ENCODE measurements around the gene OPCML. TPM values are rescaled to one million over a fixed set of nuclear protein-coding genes. Genes with fewer than 3 reads are reported as not detected.

Gene OPCML
- total and polyA plus RNA-seq, 7 donors, result 0.01 to 0.80 (median 0.07) TPM; not detected in 4

DNA sequence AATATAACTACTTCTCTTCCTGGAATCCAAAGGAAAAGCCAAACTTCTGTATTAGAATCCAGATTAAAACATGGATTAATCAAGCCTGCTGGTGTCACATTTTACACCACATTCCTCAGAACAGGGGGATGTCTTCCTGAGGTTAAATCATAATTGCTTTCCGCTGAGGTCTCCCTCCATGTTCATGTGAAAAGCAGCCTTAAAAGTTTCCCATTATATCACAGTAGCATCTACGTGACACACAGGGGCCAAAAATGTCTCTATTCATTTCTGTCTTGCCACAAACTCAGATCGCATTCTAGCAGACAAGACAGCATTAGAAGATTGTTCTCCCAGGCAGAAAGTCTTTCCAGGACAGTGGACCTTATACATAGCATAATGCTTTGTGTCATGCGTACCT lies 788.7 kb downstream of the OPCML start:
- intact Hi-C loops (cut with DNase I), result no loop called here
- TF ChIP-seq, protein P1, sequence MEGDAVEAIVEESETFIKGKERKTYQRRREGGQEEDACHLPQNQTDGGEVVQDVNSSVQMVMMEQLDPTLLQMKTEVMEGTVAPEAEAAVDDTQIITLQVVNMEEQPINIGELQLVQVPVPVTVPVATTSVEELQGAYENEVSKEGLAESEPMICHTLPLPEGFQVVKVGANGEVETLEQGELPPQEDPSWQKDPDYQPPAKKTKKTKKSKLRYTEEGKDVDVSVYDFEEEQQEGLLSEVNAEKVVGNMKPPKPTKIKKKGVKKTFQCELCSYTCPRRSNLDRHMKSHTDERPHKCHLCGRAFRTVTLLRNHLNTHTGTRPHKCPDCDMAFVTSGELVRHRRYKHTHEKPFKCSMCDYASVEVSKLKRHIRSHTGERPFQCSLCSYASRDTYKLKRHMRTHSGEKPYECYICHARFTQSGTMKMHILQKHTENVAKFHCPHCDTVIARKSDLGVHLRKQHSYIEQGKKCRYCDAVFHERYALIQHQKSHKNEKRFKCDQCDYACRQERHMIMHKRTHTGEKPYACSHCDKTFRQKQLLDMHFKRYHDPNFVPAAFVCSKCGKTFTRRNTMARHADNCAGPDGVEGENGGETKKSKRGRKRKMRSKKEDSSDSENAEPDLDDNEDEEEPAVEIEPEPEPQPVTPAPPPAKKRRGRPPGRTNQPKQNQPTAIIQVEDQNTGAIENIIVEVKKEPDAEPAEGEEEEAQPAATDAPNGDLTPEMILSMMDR (IDR thresholded peaks at IDR 0.05), result no peak
- H3K4me3 ChIP-seq, result no peak overlapping the region
- DNase-seq (no peak), ATAC-seq (no peak)
- H3K4me1 ChIP-seq, result no peaks in the 10 kb centered on the region
- WGBS, 3 donors, result 82 to 88% (median 86%) methylated on average over 4 of the region's 4 CpGs
- no peaks in the 10 kb centered on the region for H3K9me3 ChIP-seq
- H3K36me3 ChIP-seq (ENCODE audit: insufficient read depth in 1 of 2, low read depth in 1 of 2), result no peaks in the 10 kb centered on the region
- H3K27me3 ChIP-seq (ENCODE audit: insufficient read depth in 3 of 3, low read length in 2 of 3), result no peaks in the 10 kb centered on the region
- H3K27ac ChIP-seq, result no peak overlapping the region

- TF ChIP-seq, protein P1 (IDR thresholded peaks at IDR 0.05), result no peak
- intact Hi-C loops (cut with DNase I), result no loop called here
- Histone ChIP-seq H3K36me3 (ENCODE audit: insufficient read depth in 1 of 2, low read depth in 1 of 2) (no peaks in the 10 kb centered on the region), H3K27ac (no peak overlapping the region), H3K4me3 (no peak overlapping the region), H3K4me1 (no peaks in the 10 kb centered on the region), H3K27me3 (ENCODE audit: insufficient read depth in 3 of 3, low read length in 2 of 3) (no peaks in the 10 kb centered on the region), H3K9me3 (no peaks in the 10 kb centered on the region)
- ATAC-seq (no peak), DNase-seq (no peak)
- 76 to 82% (median 79%) methylated on average over 6 of the region's 6 CpGs for WGBS, 3 donors
Observed at GRCh38 chr11:132742929-132743328, 789.4 kb downstream of the OPCML start.

DNA sequence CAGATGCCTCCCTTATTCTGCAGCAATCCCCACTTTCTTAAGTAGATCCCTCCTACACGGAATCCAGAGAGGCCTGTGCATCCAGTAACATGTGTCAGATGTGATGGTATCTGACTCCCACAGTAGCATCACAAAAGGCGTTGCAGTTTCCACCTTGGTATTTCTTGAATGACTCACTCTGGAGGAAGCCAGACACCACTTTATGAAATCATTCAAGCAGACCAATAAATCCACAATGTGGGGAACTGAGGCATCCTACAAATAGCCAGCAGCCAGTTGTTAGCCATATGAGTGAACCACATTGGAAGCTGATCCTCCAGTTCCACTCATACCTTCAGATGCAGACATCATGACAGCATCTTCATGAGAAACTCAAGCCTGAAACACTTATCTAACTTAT lies 798.1 kb downstream of the OPCML start:
- intact Hi-C loops (cut with DNase I), result no loop called here
- no peaks in the 10 kb centered on the region for H3K9me3 ChIP-seq
- no peak for ATAC-seq
- H3K4me3 ChIP-seq, result no peak overlapping the region
- no peaks in the 10 kb centered on the region for H3K36me3 ChIP-seq (ENCODE audit: insufficient read depth in 1 of 2, low read depth in 1 of 2)
- no peak for DNase-seq
- whole genome bisulfite sequencing, 3 donors, result 71 to 86% (median 73%) methylated on average over 2 of the region's 2 CpGs
- H3K4me1 ChIP-seq, result no peaks in the 10 kb centered on the region
- H3K27me3 ChIP-seq (ENCODE audit: insufficient read depth in 3 of 3, low read length in 2 of 3), result no peaks in the 10 kb centered on the region
- TF ChIP-seq, protein P1 (IDR thresholded peaks at IDR 0.05), result no peak
- no peak overlapping the region for H3K27ac ChIP-seq

GRCh38 chr11:132728026-132728425 lies 804.3 kb downstream of the OPCML start:
- WGBS, 3 donors, result 56 to 64% (median 61%) methylated on average over 14 of the region's 14 CpGs
- no peaks in the 10 kb centered on the region for H3K36me3 ChIP-seq (ENCODE audit: insufficient read depth in 1 of 2, low read depth in 1 of 2)
- DNase-seq (no peak), ATAC-seq (no peak)
- H3K27me3 ChIP-seq (ENCODE audit: insufficient read depth in 3 of 3, low read length in 2 of 3), result no peaks in the 10 kb centered on the region
- no peaks in the 10 kb centered on the region for H3K4me1 ChIP-seq
- no peak overlapping the region for H3K27ac ChIP-seq
- intact Hi-C loops (cut with DNase I), result no loop called here
- H3K4me3 ChIP-seq, result no peak overlapping the region
- TF ChIP-seq, protein P1 (IDR thresholded peaks at IDR 0.05), result no peak
- H3K9me3 ChIP-seq, result no peaks in the 10 kb centered on the region

DNA sequence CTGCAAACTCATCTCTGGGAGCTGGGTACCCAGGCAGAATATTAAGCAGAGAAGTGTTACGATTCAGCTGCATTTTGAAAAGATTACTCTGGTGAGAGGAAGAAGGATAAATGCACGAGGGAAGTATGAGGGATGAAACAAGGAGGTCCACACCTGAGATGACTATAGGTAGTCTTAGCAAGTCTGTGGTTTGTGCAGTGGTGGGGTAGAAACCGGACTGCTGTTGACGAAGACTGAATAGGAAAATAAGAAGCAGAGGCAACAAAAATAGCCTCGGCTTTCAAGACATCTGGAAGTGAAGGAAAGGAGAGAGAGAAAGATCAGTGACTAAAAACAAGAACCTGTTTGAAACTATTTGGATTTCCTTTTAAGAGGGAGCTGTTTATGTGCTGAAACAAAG lies 810.8 kb downstream of the OPCML start:
- Histone ChIP-seq H3K27me3 (ENCODE audit: insufficient read depth in 3 of 3, low read length in 2 of 3) (peaks cover 0 to 5% (median 0%) of the 10 kb centered on the region in 3 donors), H3K4me1 (no peaks in the 10 kb centered on the region), H3K36me3 (ENCODE audit: insufficient read depth in 1 of 2, low read depth in 1 of 2) (no peaks in the 10 kb centered on the region), H3K27ac (no peak overlapping the region), H3K4me3 (no peak overlapping the region), H3K9me3 (no peaks in the 10 kb centered on the region)
- intact Hi-C loops (cut with DNase I), result no loop called here
- TF ChIP-seq, protein P1 (IDR thresholded peaks at IDR 0.05), result no peak
- 74 to 79% (median 77%) methylated on average over 5 of the region's 5 CpGs for WGBS, 3 donors
- DNase-seq (no peak), ATAC-seq (no peak)

All from psoas muscle (tissue), 8 donors.